Effector CD4-positive, alpha-beta T cell (primary cell): ENCODE measurements around the gene CLEC4F.

Source experiments
- DNase-seq: peaks from one replicate; pipeline ENCODE4 v3.0.0-alpha.2; 2020

The CLEC4F gene

DNA sequence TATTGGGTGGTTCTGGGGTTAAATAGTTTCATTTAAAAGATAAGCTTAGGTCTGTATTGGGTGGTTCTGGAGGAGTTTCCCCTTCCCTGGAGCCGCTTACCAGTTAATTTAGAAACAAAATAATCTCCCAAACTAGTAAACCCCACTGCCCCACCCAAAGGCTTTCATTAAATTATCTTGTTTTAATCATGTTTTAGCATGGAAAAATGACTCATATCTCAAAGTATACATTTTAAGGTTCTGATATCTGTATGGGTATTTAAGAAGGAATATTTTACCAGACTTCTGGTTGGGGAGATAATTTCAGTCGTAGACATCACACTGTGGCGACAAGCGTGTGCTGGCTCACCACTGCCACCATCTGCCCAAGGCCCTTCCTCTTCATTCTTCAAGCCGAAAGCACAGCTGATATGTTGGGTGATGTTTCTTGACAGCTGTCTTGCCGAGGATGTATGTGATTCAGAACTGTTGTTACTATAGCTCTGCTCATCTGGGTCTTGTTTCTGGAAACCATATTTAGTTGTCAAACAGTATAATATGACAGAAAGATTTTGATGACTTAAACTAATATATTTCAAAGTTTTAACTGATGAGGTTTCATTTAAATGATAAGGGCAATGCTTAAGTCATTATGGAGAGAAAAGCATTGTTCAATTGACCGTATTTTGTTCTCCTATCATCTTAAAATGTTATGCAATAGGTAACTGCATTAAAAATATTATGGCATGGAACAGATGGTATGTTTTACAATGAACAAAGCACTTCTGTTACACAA lies 35.1 kb downstream of the CLEC4F start:
- DNase-seq, result no peak

- no peak for DNase-seq
Observed at GRCh38 chr2:70784320-70784719, 36.1 kb downstream of the CLEC4F start.

GRCh38 chr2:70779911-70780545 lies 40.4 kb downstream of the CLEC4F start:
- no peak for DNase-seq

DNA sequence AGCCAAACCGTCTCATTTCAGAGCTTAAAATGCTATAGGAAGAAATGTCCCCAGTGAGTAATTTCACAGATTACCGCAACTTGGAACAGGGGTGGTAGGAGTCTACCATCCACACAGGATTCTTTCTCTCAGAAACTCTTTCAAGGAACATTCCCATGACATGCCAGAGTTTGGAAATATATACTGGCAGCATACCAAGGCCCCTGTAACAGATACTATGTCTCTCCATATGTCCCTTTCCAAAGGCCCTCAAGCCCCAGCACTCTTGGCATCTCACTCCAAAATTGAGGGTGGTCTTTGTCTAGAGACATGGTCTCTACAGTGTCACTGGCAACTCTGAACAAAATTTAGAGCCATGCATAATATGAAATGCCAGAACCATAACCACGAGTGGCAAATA lies 40.9 kb downstream of the CLEC4F start:
- DNase-seq, result no peak

GRCh38 chr2:70778676-70779075 lies 41.7 kb downstream of the CLEC4F start:
- no peak for DNase-seq

DNA sequence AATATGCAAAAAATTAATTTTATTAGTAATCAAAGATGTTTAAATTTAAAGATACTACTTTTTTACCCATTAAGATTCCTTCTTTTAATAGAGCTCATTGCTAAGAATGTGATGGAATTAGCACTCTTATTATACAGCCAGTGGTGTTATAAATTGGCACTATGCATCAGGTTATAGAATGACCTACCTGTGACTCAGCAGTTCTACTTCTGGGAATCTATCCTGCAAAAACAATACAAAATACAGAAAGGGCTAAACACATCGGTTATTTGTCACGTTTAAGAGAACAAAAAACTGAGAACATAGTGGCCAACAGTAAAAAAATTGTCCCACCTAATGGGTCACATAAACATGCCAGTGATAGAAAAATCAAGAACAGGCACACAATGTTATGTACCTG lies 42.9 kb downstream of the CLEC4F start:
- DNase-seq, result no peak

DNA sequence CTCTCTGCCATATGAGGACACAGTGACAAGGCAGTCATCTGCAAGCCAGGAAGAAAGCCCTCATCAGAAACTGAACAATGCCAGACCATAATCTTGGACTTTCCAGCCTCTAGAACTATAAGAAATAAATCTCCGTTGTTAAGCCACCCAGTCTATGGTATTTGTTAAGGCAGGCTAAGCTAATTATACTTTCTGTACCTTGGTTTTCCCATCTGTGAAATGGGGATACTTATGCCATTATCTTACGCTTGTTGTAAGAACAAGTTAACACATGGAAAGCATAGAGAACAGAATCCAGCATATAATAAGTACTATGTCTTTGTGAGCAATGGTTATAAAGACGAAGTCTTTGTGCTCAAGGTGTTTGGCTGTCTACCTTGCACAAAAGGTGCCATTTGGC lies 44.1 kb downstream of the CLEC4F start:
- DNase-seq, result no peak

DNA sequence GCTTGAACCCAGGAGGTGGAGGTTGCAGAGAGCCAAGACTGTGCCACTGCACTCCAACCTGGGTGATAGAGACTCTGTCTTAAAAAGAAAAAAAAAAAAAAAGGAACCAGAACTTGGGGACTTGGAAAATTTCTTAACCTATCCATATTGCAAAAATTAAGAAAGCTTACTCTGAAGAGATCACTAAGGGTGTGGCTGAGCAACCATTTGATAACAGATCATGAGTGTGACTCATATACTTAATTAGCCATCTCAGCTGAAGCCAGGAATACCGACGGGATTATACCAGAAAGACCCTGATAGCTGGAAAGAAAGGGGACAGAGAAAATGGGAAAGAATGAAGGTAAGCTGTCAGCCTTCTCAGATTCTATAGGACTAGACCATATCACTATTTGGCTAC lies 45.3 kb downstream of the CLEC4F start:
- no peak for DNase-seq

DNA sequence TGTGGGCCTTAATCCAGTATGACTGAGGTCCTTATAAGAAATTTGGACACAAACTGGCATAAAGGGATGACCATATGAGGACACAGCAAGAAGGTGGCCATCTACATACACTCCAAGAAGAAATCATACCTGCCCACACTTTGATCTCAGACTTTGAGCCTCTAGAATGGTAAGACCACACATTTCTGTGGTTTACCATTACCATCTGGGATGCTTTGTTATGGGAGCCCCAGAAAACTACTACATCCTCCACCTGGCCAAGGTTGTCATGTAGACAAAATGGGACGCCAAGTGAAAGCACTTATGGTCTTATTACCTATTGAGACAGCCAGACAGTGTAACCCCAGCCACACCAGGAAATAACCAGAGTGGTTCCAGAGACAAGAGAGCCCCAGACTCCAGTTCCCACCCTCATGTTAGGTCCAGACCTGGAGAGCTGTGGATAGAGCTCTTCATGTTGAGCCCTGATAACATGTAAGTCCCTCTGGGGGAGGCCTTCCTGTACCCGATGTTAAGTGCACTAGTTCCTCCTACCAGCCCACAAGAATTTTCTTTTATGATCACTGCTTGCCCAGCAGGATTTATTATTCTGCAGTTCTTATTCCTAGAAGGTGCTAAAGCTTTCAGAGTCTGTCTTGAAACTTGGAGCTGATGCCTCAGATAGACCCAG lies 47.8 kb downstream of the CLEC4F start:
- DNase-seq, result no peak

DNA sequence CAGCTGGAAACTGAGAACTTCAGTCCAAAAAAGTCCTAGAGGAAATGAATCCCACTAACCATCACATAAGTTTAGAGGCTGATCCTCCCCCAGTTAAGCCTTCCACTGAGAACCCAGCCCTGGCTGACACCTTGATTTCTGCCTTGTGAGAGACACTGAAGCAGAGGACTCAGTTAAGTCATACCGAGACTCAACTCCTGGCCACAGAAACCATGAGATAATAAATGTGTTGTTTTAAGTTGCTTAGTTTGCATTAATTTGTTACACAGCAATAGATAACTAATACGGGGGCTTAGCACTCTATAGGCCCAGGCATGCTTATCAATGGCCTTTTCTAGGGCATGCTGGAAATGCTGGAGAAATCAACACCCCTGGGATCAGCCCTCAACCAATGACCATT lies 49.0 kb downstream of the CLEC4F start:
- DNase-seq, result no peak

DNA sequence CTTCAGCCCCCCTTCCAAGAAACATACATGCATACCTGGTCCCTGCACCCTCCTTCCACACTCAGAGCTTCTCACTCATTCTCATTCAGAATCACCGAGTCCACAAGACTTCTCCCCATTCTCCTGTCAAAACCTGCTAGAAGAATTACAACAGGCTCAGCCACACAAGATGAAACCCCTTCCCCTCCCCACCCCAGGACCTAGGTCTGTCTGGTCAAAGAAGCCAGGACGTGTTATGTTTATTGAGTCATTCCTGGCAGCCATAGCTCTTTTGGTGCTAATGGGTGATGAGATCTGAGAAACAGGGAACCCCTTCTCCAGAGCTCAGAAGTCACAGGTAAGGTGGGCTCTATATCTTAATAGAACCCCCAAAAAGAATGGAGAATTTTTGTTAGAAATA lies 50.9 kb downstream of the CLEC4F start:
- DNase-seq, result no peak

- no peak for DNase-seq
Observed at GRCh38 chr2:70768590-70769085, 51.8 kb downstream of the CLEC4F start.

- peak; percentile 6 for DNase-seq
Observed at GRCh38 chr2:70767699-70768589, 52.5 kb downstream of the CLEC4F start, which contains the start of gene ADD2. ADD2 (minus strand) TSS chr2:70768200; CDS start chr2:70706408, 61,792 bp downstream.

DNA sequence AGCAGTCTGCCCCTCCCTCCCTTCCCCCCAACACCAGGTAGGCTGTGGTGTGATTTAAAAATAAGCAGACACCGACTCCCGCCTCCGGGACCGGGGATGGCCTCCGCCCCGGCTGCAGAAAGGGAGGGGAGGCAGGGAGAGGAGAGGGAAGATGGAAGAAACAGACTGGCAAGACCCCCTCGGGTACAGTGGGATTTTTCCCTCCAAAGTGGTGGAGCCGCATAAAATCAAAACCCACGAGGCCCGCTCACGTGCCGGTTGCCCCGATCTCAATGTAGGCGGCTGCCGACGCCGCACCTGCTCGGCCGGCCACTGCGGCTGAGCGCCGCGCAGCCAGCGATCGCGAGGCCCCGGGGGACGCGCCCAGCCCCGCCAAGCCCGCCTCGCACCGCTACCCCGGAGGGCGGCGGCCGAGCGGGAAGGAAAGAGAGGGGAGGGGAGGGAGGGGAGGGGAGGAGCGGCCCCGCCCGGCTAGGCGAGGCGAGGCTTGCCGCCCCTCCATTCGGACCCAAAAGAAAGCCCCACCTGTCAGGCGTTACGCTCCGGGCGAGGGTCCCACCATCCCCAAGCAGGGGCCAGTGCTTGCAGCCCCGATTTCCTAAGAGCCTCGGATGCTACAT lies 53.2 kb downstream of the CLEC4F start:
- DNase-seq, result no peak

DNA sequence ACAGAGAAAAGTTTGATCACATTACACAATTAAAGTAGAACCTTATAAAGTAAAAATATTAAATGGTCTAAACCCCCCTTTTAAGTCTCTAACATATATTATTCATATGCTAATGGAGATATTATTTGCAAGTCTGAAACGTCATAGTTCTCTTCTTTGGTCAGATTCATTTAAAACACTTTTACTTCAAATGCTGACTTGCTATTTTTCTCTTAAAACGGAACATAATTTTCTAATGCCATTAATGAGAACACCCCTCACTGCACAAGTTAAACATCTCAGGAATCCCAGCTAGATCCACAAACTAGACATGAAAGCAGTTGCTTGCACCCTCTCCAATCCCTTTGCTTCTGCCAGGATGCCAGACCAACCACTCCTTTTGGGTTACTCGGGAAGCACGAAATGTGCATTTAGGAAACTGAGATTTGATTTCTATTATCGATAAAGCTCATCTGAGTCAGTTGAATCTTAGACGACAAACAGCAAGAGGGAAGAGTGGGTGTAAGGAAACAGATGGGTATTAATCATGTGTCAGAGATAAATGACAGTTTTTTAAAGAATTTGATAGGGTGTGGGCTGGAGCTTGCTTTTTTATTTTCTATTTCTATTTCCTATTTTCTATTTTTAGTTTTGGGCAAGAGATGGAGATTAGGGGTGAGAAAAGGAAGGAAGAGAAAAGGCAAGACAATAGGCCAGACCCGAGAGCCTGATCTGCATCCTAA lies 53.9 kb downstream of the CLEC4F start:
- no peak for DNase-seq

DNA sequence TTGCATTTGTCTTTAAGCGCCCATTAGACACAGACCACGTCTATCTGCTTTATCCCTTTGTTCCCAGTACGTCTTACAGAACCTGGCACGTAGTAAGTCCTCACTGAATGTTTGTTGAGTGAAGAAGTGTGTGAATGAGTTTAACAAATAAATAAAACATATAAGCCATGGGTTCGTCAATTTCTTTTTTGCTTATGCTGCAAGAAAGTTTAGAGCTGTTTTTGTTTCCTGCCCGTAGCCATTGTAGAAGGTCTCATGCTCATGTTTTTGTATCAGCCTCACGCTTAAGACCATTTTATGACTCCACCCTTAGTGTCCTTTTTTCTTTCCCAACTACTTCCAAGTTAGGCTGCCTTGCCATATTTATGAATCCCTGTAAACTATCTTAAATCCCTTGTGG lies 54.9 kb downstream of the CLEC4F start:
- DNase-seq, result no peak

DNA sequence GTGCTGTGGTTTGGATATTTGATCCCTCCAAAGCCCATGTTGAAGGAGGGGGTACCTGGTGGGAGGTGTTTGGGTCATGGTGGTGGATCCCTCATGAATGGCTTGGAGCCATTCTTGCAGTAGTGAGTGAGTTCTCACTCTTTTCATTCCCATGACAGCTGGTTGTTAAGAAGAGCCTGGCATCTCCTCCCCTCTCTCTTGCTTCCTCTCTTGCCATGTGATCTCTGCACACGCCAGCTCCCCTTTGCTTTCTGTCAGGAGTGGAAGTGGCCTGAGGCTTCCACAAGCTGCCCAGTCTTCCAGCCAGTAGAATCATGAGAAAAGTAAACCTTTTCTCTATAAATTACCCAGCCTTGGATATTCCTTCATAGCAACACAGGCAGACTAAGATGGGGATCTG lies 61.0 kb downstream of the CLEC4F start:
- DNase-seq, result no peak
